B cell (primary cell): ENCODE data around the gene CYP2W1. TPM values are rescaled to one million over a fixed set of nuclear protein-coding genes. Genes with fewer than 3 reads are reported as not detected.

Source experiments
- ATAC-seq: fragments of 200-7000 bp; cut with Tn5 transposase; one replicate; pipeline ENCODE4 v1.10.0; 2021; ENCODE audit warnings: low read depth, mild to moderate bottlenecking, moderate number of reproducible peaks, moderate library complexity
- CTCF ChIA-PET: fragments of 350-600 bp; sonication (Branson Sonifier 250); formaldehyde crosslinking; loops from one replicate; lab custom pipeline; 2021; ENCODE audit warnings: antibody characterized with exemption, inconsistent platforms; lab: Charles Lee
- POLR2A ChIA-PET: fragments of 350-600 bp; sonication (Branson Sonifier 250); formaldehyde crosslinking; loops from one replicate; lab custom pipeline; 2021; ENCODE audit warnings: antibody characterized with exemption; lab: Charles Lee
- DNase-seq: peaks from one replicate; pipeline ENCODE4 v3.0.0; 2013
- H2AFZ ChIP-seq: 2 replicates; pipeline ENCODE4 v1.6.1; 2012; ENCODE audit warnings: mild to moderate bottlenecking, low read depth, low read length; ENCODE audit not compliant: insufficient read depth, poor library complexity, severe bottlenecking
- H3K27ac ChIP-seq, 2 donors: 1 replicate in 1 of 2; 2 replicates in 1 of 2; pipeline ENCODE4 v1.5.1; 2012 to 2013; ENCODE audit warnings: low read length in 2 of 2, mild to moderate bottlenecking in 2 of 2, moderate library complexity in 1 of 2
- H3K27me3 ChIP-seq, 4 experiments: fragments of 200-600 bp in 1 of 4; sonication (generic) in 1 of 4; replicated peaks in 1 of 4; 1 replicate in 2 of 4; 2 replicates in 2 of 4; pipeline versions ENCODE4 v1.6.1 to v1.7.0; 2013 to 2016; ENCODE audit warnings: low read length in 3 of 4, mild to moderate bottlenecking in 2 of 4, mixed read lengths in 1 of 4, moderate library complexity in 1 of 4; ENCODE audit not compliant: insufficient read depth in 4 of 4, control insufficient read depth in 3 of 4; ENCODE audit errors: control extremely low read depth in 1 of 4
- H3K36me3 ChIP-seq, 2 experiments: replicated peaks in 1 of 2; 1 replicate in 1 of 2; 2 replicates in 1 of 2; pipeline versions ENCODE4 v1.6.1 to v1.7.1; 2013; ENCODE audit warnings: low read length in 1 of 2; ENCODE audit not compliant: insufficient read depth in 2 of 2, control insufficient read depth in 1 of 2; ENCODE audit errors: control extremely low read depth in 1 of 2, extremely low read depth in 1 of 2
- H3K4me1 ChIP-seq, 2 donors: fragments of 200-600 bp in 1 of 2; sonication (generic) in 1 of 2; 1 replicate in 1 of 2; 2 replicates in 1 of 2; pipeline versions ENCODE4 v1.5.1 to v1.6.1; 2013 to 2017; ENCODE audit warnings: low read length in 2 of 2; ENCODE audit not compliant: control insufficient read depth in 2 of 2, insufficient read depth in 2 of 2
- H3K4me2 ChIP-seq: replicated peaks from 2 replicates; pipeline ENCODE3; 2012; ENCODE audit warnings: mild to moderate bottlenecking, low read depth, low read length; ENCODE audit not compliant: poor library complexity, severe bottlenecking
- H3K4me3 ChIP-seq, 5 experiments: fragments of 200-600 bp in 1 of 5; sonication (generic) in 1 of 5; 1 replicate in 3 of 5; 2 replicates in 2 of 5; pipeline versions ENCODE4 v1.5.1 to v1.7.0; 2011 to 2016; ENCODE audit warnings: low read length in 4 of 5, mild to moderate bottlenecking in 4 of 5, low read depth in 2 of 5, control low read depth in 1 of 5, moderate library complexity in 1 of 5; ENCODE audit not compliant: insufficient read depth in 1 of 5; ENCODE audit errors: control extremely low read depth in 1 of 5, extremely low read depth in 1 of 5
- H3K79me2 ChIP-seq: fragments of 200-600 bp; sonication (generic); one replicate; pipeline ENCODE4 v1.6.0; 2016; ENCODE audit warnings: low read length; ENCODE audit not compliant: control insufficient read depth, insufficient read depth
- H3K9ac ChIP-seq: fragments of 200-600 bp; sonication (generic); 2 replicates; pipeline ENCODE4 v1.6.1; 2017; ENCODE audit warnings: mild to moderate bottlenecking, low read length, moderate library complexity
- H3K9me3 ChIP-seq, 3 donors: one replicate each; pipeline versions ENCODE4 v1.6.1 to v1.7.1; 2013; ENCODE audit warnings: low read length in 2 of 3; ENCODE audit not compliant: control insufficient read depth in 2 of 3, insufficient read depth in 1 of 3; ENCODE audit errors: control extremely low read depth in 1 of 3
- H4K20me1 ChIP-seq: 2 replicates; pipeline ENCODE4 v1.6.0; 2012; ENCODE audit warnings: mild to moderate bottlenecking, low read length; ENCODE audit not compliant: insufficient read depth, control insufficient read depth, poor library complexity, severe bottlenecking
- H3K27ac Mint-ChIP-seq: one replicate; pipeline ENCODE4 v1.8.0; 2021; ENCODE audit warnings: mixed read lengths
- H3K27me3 Mint-ChIP-seq: one replicate; pipeline ENCODE4 v1.8.0; 2021; ENCODE audit warnings: mixed read lengths
- H3K4me1 Mint-ChIP-seq: one replicate; pipeline ENCODE4 v1.8.0; 2021; ENCODE audit warnings: mixed read lengths
- H3K4me3 Mint-ChIP-seq: one replicate; pipeline ENCODE4 v1.8.0; 2021; ENCODE audit warnings: mixed read lengths
- H3K9me3 Mint-ChIP-seq: one replicate; pipeline ENCODE4 v1.8.0; 2022; ENCODE audit warnings: mixed read lengths; ENCODE audit not compliant: insufficient read depth
- CTCF ChIP-seq: fragments of 200-600 bp; IDR thresholded peaks from one replicate; pipeline ENCODE4 v1.8.0; 2022; ENCODE audit warnings: antibody characterized with exemption, mild to moderate bottlenecking
- EZH2 ChIP-seq: IDR thresholded peaks from 2 replicates; pipeline ENCODE4 v1.6.1; 2012; ENCODE audit warnings: borderline replicate concordance, low read depth, mild to moderate bottlenecking, moderate library complexity, low read length; ENCODE audit not compliant: insufficient read depth, poor library complexity, severe bottlenecking
- WGBS: methylation state at CpG from one replicate; pipeline ENCODE4 v1.1.5; 2013; ENCODE audit warnings: missing lambda C conversion rate; ENCODE audit not compliant: insufficient coverage; 5-methylcytosine and 5-hydroxymethylcytosine counted together
- intact Hi-C: fragments of 100-400 bp; cut with micrococcal nuclease; formaldehyde crosslinking; loops from one replicate; pipeline ENCODE4 v1.10.0; 2022
- polyA plus RNA-seq: library from polyadenylated mRNA; depleted of rRNA; stranded (reverse); fragments of >200 nt; gene quantifications from 2 replicates; pipeline ENCODE4 v1.2.3, GENCODE V29; 2012
- total RNA-seq, 2 donors: library from RNA; stranded (reverse); fragments of 120-200 nt in 1 of 2; gene quantifications; 1 replicate in 1 of 2; 2 replicates in 1 of 2; pipeline versions ENCODE4 v1.2.3 to v1.2.4, GENCODE V29; 2013 to 2022

CYP2W1 gene
- total and polyA plus RNA-seq, 2 donors (not counting 1 experiment from before 2014, with no cell fraction given): not detected

- H3K9ac ChIP-seq: no peak overlapping the region
- no peak overlapping the region for H2AFZ ChIP-seq
- Mint-ChIP-seq H3K4me3 (no peak overlapping the region), H3K4me1 (peaks cover 9% of the 10 kb centered on the region), H3K27ac (no peak overlapping the region), H3K27me3 (peaks cover 5% of the 10 kb centered on the region), H3K9me3 (peaks cover 5% of the 10 kb centered on the region)
- peaks cover 0 to 4% (median 0%) of the 10 kb centered on the region in 3 donors for H3K9me3 ChIP-seq
- ATAC-seq (no peak), DNase-seq (no peak)
- H3K36me3 ChIP-seq: no peaks in the 10 kb centered on the region
- no peaks in the 10 kb centered on the region for H3K79me2 ChIP-seq
- H3K27me3 ChIP-seq: no peaks in the 10 kb centered on the region
- no peak overlapping the region for H3K27ac ChIP-seq
- H3K4me2 ChIP-seq: no peak overlapping the region
- intact Hi-C loops: no loop called here
- ChIA-PET POLR2A (interaction anchor here (0.6 kb wide), 1 partner anchor 39 kb away, joined by 4 read pairs; no protein-coding TSS in a partner anchor), CTCF (no interaction called here)
- TF ChIP-seq CTCF (no peak), EZH2 (no peak)
- 89% methylated on average over 41 of the region's 46 CpGs for WGBS
- no peak overlapping the region for H3K4me3 ChIP-seq
- H4K20me1 ChIP-seq: no peaks in the 10 kb centered on the region
- peaks cover 0 to 7% of the 10 kb centered on the region in 2 donors for H3K4me1 ChIP-seq
Observed at GRCh38 chr7:935164-935873, 47.7 kb upstream of the CYP2W1 start.

GRCh38 chr7:935874-936385 is 47.1 kb upstream of the CYP2W1 start:
- ChIA-PET CTCF (no interaction called here), POLR2A (no interaction called here)
- no peak for TF ChIP-seq CTCF
- TF ChIP-seq EZH2: no peak
- no peak overlapping the region for H3K27ac ChIP-seq
- DNase-seq (no peak), ATAC-seq (no peak)
- H2AFZ ChIP-seq: no peak overlapping the region
- no peaks in the 10 kb centered on the region for H3K36me3 ChIP-seq
- H4K20me1 ChIP-seq: no peaks in the 10 kb centered on the region
- H3K4me2 ChIP-seq: no peak overlapping the region
- peaks cover 8% of the 10 kb centered on the region for H3K27me3 Mint-ChIP-seq
- H3K4me3 Mint-ChIP-seq: peak overlapping the region; percentile 13
- no peak overlapping the region for H3K9ac ChIP-seq
- H3K4me3 ChIP-seq: no peak overlapping the region
- peaks cover 0 to 7% of the 10 kb centered on the region in 2 donors for H3K4me1 ChIP-seq
- WGBS: 91% methylated on average over 28 of the region's 28 CpGs
- H3K27me3 ChIP-seq: no peaks in the 10 kb centered on the region
- H3K27ac Mint-ChIP-seq: peak overlapping the region; percentile 32
- H3K9me3 ChIP-seq: peaks cover 0 to 4% (median 2%) of the 10 kb centered on the region in 3 donors
- peaks cover 12% of the 10 kb centered on the region for H3K4me1 Mint-ChIP-seq
- H3K9me3 Mint-ChIP-seq: peaks cover 8% of the 10 kb centered on the region
- no peaks in the 10 kb centered on the region for H3K79me2 ChIP-seq
- intact Hi-C loops: loop anchor here (1.0 kb wide), 1 partner anchor 14 kb away; no protein-coding TSS in a partner anchor
